Ectodermal cell (in vitro differentiated cells): ENCODE results near the gene CYP2D6.
"Not testable (repeated sequence)": the region's sequence is repeated elsewhere in the genome, so short reads cannot be mapped to it uniquely, and the experiment has no call there.

Experiments
- H3K27ac ChIP-seq: 2 replicates; pipeline ENCODE4 v1.7.0; 2013; ENCODE audit warnings: mild to moderate bottlenecking, low read depth, low read length; ENCODE audit not compliant: insufficient read depth, poor library complexity, severe bottlenecking
- H3K27me3 ChIP-seq: 2 replicates; pipeline ENCODE4 v1.7.0; 2013; ENCODE audit warnings: mild to moderate bottlenecking, low read length; ENCODE audit not compliant: insufficient read depth, control insufficient read depth, poor library complexity, severe bottlenecking
- H3K36me3 ChIP-seq: one replicate; pipeline ENCODE4 v1.7.0; 2013; ENCODE audit warnings: low read length; ENCODE audit not compliant: control insufficient read depth, insufficient read depth
- H3K4me1 ChIP-seq: one replicate; pipeline ENCODE4 v1.7.0; 2013; ENCODE audit warnings: low read length; ENCODE audit not compliant: control insufficient read depth, insufficient read depth
- H3K4me3 ChIP-seq: 2 replicates; pipeline ENCODE4 v1.7.0; 2013; ENCODE audit warnings: low read depth, low read length, control low read depth; ENCODE audit not compliant: insufficient read depth
- H3K9me3 ChIP-seq: 2 replicates; pipeline ENCODE4 v1.7.0; 2013; ENCODE audit warnings: mild to moderate bottlenecking, low read length, moderate library complexity; ENCODE audit not compliant: control insufficient read depth
- WGBS, 2 experiments: methylation state at CpG; one replicate each; pipeline ENCODE4 v1.1.7; 2013; ENCODE audit warnings: missing lambda C conversion rate in 2 of 2; 5-methylcytosine and 5-hydroxymethylcytosine counted together

Gene CYP2D6

DNA sequence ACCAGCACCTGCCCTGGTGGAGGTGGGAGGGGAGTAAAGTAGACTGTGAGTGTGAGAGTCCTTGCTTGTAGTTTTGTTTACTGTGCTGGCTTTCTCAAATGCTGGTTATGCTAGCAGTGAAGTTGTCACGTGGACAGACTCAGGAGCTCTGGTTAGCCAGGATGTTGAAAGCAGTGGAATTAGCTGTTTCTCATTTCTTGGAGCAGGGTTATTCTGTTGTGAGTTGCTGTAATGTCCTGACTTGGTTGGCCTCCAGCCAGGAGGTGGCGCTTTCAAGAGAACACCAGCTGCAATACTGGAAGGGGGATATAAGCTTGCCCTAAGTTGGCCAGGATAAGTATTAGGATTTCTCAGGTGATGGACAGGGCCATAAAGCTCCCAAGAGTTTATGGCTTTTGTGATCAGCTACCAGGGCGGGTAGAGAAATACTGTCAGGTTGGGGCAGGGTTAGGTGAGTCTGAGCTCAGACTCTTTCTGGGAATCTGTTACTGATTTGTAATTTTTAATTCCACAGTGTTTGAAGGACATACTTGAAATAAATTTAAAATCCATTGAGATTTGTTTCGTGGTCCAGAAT is 13.7 kb downstream of the CYP2D6 start:
- Histone ChIP-seq H3K27ac (no peak overlapping the region), H3K36me3 (no peaks in the 10 kb centered on the region), H3K9me3 (peaks cover 9% of the 10 kb centered on the region), H3K4me1 (no peaks in the 10 kb centered on the region), H3K4me3 (no peak overlapping the region), H3K27me3 (no peaks in the 10 kb centered on the region)
- WGBS, 2 experiments: 77 to 81% methylated on average over 4 of the region's 4 CpGs

DNA sequence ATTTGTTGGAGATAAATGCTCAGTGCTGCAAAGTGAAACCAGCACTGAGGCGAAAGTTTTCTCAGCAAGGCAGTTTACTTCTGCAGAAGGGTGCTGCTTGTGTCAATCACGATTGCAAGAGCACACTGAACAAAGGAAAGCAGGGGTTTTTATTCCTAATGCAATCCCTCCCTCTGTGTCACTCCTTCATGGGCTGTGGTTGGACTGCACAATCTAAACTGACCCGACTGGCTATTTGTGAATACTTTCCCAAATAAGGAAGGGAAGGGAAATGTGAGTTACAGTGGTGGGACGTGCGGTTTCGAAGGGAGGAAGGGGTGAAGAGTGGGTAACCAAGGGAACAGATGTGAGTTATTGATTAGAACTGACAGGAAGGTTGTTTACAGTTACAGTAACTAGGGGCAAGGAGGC is 15.2 kb downstream of the CYP2D6 start:
- WGBS, 2 experiments: 82 to 89% methylated on average over 6 of the region's 6 CpGs
- H3K27me3 ChIP-seq, H3K4me1 ChIP-seq, H3K27ac ChIP-seq, H3K36me3 ChIP-seq, H3K4me3 ChIP-seq, H3K9me3 ChIP-seq: not testable (repeated sequence)

DNA sequence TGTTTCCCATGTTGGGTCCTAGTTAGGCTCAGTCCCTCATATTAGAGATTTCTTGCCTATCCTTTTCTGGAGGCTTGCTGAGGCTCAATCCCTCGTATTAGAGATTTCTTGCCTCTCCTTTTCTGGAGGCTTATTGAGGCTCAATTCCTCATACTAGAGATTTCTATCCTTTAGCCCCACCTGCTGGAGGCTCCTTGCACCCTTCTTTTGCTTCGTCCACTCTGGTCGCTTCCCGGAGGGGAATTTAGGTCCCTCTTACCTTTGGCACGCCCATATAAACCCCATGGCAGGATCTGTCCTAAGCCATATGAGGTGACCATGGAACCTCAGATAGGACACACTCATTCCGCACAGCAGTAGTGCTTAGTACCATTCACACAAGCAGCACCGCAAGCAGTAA is 15.9 kb downstream of the CYP2D6 start:
- Histone ChIP-seq H3K4me3 (no peak overlapping the region), H3K4me1 (no peaks in the 10 kb centered on the region)

DNA sequence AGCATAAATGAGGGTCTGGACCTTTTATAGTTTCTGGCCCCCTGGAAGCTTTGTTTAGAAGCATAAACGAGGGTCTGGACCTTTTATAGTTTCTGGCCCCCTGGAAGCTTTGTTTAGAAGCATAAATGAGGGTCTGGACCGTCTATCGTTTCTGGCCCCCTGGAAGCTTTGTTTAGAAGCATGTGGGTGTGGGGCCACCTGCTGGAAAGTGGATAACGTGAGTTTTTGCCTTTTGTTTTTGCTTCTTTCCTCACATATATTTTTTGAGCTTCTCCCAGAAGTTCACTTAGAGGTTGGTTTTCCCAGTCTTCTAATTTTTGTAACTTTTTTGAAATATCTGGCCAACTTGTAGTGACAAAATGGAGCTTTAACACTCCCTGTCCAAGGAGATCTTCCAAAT is 17.8 kb downstream of the CYP2D6 start:
- WGBS, 2 experiments: 15 to 21% methylated on average over 2 to 4 of the region's 4 CpGs

More for the DNA sequence above, 15.9 kb downstream of the CYP2D6 start:
- H3K9me3 ChIP-seq: peaks cover 9% of the 10 kb centered on the region
- WGBS, 2 experiments: 89 to 91% methylated on average over 7 of the region's 7 CpGs
- no peaks in the 10 kb centered on the region for H3K27me3 ChIP-seq
- H3K27ac ChIP-seq: no peak overlapping the region
- H3K36me3 ChIP-seq: no peaks in the 10 kb centered on the region

DNA sequence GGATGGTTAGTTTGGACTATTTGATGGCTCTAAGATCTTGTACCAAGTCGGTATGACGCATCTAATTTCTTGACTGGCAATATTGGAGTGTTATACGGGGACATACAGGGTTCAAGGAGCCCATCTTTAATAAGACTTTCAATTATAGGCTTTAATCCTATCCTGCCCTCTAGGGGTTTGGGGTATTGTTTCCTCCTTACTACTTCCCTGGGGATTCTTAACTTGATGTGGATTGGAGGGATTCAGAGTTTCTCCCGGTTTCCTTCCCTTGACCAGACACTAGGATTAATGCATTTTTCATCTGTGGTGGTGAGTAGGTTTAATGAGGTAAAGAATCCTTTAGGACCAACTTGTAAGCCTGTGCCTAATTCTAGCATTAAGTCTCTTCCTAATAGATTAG is 18.8 kb downstream of the CYP2D6 start:
- Histone ChIP-seq H3K27me3 (no peaks in the 10 kb centered on the region), H3K36me3 (no peaks in the 10 kb centered on the region), H3K4me1 (no peaks in the 10 kb centered on the region), H3K27ac (no peak overlapping the region), H3K9me3 (peaks cover 7% of the 10 kb centered on the region), H3K4me3 (no peak overlapping the region)
- 88 to 94% methylated on average over 3 to 4 of the region's 4 CpGs for WGBS, 2 experiments

More for the DNA sequence above, 17.8 kb downstream of the CYP2D6 start:
- not testable (repeated sequence) for H3K36me3 ChIP-seq, H3K4me3 ChIP-seq, H3K4me1 ChIP-seq, H3K27me3 ChIP-seq, H3K27ac ChIP-seq, H3K9me3 ChIP-seq

DNA sequence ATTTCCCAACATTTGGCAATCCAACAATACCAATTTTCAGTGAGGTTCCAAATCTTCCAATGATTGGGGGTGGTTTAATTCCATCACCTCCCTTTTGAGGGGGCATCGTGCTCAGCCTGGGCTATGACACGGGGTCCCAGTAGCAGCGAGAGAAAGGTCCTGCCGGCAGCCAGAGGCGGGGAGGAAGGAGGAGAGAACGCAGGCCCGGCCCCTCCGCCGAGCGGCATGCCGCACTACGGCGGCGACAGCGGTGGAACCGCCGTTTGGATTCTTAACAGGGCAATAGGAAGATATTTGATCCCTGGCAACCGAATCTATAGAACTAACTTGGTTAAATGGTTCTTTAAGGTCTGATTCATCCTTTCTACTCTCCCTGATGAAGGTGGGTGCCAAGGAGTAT is 21.8 kb downstream of the CYP2D6 start:
- Histone ChIP-seq H3K36me3 (no peaks in the 10 kb centered on the region), H3K4me3 (no peak overlapping the region), H3K9me3 (no peaks in the 10 kb centered on the region), H3K4me1 (no peaks in the 10 kb centered on the region), H3K27me3 (no peaks in the 10 kb centered on the region), H3K27ac (no peak overlapping the region)
- 94% methylated on average over 18 of the region's 18 CpGs for WGBS, 2 experiments

DNA sequence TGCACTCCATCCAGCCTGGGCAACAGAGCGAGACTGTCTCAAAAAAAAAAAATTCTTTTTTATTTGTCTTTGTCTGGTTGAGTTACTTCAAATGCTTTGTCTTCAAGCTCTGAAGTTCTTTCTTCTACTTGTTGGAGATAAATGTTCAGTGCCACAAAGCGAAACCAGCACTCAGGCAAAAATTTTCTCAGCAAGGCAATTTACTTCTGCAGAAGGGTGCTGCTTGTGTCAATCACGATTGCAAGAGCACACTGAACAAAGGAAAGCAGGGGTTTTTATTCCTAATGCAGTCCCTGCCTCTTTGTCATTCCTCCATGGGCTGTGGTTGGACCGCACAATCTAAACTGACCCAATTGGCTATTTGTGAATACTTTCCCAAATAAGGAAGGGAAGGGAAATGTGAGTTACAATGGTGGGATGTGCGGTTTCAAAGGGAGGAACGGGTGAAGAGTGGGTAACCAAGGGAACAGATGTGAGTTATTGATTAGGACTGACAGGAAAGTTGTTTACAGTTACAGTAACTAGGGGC is 26.2 kb downstream of the CYP2D6 start:
- H3K4me3 ChIP-seq, H3K36me3 ChIP-seq, H3K27me3 ChIP-seq, H3K9me3 ChIP-seq, H3K27ac ChIP-seq, H3K4me1 ChIP-seq: not testable (repeated sequence)
- 90 to 94% methylated on average over 6 of the region's 6 CpGs for WGBS, 2 experiments

DNA sequence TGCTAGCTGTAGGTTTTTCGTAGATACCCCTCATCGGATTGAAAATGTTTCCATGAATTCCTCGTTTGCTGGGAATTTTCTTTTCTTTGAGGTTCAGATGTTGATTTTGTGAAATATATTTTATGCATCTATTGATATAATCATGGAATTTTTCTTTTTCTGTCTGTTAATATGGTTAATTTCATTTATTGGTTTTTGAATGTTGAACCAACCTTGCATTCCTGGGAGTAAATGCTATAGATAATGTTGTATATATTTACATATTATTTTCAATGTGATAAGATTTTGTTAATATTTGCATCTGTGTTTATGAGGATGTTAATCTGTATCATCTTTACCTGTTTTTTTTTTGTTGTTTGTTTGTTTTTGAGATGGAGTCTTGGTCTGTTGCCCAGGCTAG is 29.4 kb downstream of the CYP2D6 start:
- WGBS, 2 experiments: 88 to 99% methylated on average over 3 of the region's 3 CpGs
- Histone ChIP-seq H3K27me3 (no peaks in the 10 kb centered on the region), H3K4me3 (no peak overlapping the region), H3K4me1 (no peaks in the 10 kb centered on the region), H3K27ac (no peak overlapping the region), H3K36me3 (no peaks in the 10 kb centered on the region), H3K9me3 (peaks cover 2% of the 10 kb centered on the region)

DNA sequence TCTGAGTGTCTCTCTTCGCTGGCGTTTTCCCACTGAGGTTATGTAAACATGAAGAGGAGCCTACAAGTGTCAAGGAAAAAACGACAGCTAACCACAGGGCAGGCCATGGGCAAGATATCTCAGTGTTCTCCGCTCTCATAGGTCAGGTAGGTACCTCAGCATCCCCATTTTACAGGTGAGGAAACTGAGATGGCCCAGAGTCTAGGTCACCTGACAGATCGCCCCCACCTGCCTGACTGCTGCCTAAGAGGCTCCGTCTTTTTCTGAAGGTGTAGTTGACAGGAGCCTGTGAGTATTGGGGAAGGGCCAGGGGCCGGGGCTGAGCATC is 39.2 kb downstream of the CYP2D6 start:
- Histone ChIP-seq H3K27ac (no peak overlapping the region), H3K27me3 (peaks cover 4% of the 10 kb centered on the region), H3K9me3 (no peaks in the 10 kb centered on the region), H3K4me1 (no peaks in the 10 kb centered on the region), H3K4me3 (peak overlapping the region; percentile 55), H3K36me3 (peaks cover 8% of the 10 kb centered on the region)
- WGBS, 2 experiments: 49 to 54% methylated on average over 6 to 7 of the region's 7 CpGs

DNA sequence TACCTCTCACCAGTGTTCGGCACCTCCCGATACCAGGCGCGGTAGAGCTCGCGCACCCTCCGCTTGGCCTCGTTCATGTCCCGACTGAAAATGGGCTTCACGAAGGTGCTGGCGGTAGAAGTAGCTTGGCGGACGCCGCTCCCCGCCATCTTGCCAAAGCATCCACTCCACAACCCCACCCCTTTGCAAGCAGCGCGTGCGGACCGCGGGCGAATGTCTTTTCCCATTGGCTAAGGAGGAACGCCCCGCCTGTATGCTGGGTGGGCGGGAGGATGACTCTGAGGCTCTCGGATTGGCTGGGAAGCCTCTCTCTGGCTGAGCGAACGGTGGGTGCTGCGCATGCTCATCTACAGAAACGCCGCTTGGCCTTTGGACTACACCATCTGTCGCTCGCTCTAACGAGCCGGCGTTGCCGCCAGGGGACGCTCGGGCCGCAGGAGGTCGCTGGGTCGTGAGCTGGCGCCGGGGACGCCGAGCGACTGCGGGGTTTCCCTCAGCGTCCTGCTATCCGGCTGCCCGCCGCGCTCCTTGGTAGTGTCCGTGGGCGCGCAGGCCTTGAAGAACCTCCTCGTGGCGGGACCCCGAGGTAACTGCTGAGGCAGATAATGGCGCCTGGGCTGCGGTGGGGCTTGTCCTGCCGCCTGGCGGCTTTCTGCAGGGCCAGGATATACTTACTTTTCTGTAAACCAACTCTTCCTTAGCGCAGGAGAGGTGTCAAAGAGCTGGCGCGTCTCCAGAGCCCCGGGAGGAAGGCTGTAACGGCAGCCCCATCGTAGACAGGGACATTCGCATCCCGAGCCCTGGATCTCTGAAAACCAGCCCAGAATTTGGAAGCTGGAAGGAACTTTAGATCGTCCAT is 39.8 kb downstream of the CYP2D6 start, which contains the start of gene NDUFA6:
Gene NDUFA6 (minus strand): TSS at position 177 of the 859 bp plus-strand sequence. CDS start 28 bp downstream, at position 149.
- Histone ChIP-seq H3K4me3 (peak within 1 kb of the TSS; percentile 98), H3K27me3 (peaks cover 4% of the 10 kb centered on the region), H3K36me3 (peaks cover 14% of the 10 kb centered on the region), H3K9me3 (no peaks in the 10 kb centered on the region), H3K27ac (peak within 1 kb of the TSS; percentile 97), H3K4me1 (no peaks in the 10 kb centered on the region)
- 1% methylated on average over 71 of the region's 71 CpGs for WGBS, 2 experiments
